ENCODE data around the gene JAKMIP3.

The JAKMIP3 gene

GRCh38 chr10:132095403-132096113 lies 29.8 kb downstream of the JAKMIP3 start:
- H3K27me3 ChIP-seq (ENCODE audit: insufficient read depth, poor library complexity, severe bottlenecking) = no peaks in the 10 kb centered on the region
- no peak for DNase-seq (ENCODE audit: low spot score)
- H3K9me3 ChIP-seq (ENCODE audit: severe bottlenecking) = no peaks in the 10 kb centered on the region
- no peak overlapping the region for H3K27ac ChIP-seq (ENCODE audit: poor library complexity, severe bottlenecking)
- no peaks in the 10 kb centered on the region for H3K4me1 ChIP-seq (ENCODE audit: insufficient read depth, poor library complexity, severe bottlenecking)
- TF ChIP-seq, protein P1, sequence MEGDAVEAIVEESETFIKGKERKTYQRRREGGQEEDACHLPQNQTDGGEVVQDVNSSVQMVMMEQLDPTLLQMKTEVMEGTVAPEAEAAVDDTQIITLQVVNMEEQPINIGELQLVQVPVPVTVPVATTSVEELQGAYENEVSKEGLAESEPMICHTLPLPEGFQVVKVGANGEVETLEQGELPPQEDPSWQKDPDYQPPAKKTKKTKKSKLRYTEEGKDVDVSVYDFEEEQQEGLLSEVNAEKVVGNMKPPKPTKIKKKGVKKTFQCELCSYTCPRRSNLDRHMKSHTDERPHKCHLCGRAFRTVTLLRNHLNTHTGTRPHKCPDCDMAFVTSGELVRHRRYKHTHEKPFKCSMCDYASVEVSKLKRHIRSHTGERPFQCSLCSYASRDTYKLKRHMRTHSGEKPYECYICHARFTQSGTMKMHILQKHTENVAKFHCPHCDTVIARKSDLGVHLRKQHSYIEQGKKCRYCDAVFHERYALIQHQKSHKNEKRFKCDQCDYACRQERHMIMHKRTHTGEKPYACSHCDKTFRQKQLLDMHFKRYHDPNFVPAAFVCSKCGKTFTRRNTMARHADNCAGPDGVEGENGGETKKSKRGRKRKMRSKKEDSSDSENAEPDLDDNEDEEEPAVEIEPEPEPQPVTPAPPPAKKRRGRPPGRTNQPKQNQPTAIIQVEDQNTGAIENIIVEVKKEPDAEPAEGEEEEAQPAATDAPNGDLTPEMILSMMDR (IDR thresholded peaks at IDR 0.05; ENCODE audit: poor library complexity, severe bottlenecking) = no peak
- no peak overlapping the region for H3K4me3 ChIP-seq (ENCODE audit: severe bottlenecking)
- ATAC-seq (ENCODE audit: low read depth) = no peak
- no peaks in the 10 kb centered on the region for H3K36me3 ChIP-seq (ENCODE audit: low read depth)

- no peak overlapping the region for H3K4me3 ChIP-seq (ENCODE audit: severe bottlenecking)
- H3K36me3 ChIP-seq (ENCODE audit: low read depth) = no peaks in the 10 kb centered on the region
- no peaks in the 10 kb centered on the region for H3K27me3 ChIP-seq (ENCODE audit: insufficient read depth, poor library complexity, severe bottlenecking)
- ATAC-seq (ENCODE audit: low read depth) = peak; percentile 98
- DNase-seq (ENCODE audit: low spot score) = no peak
- no peak overlapping the region for H3K27ac ChIP-seq (ENCODE audit: poor library complexity, severe bottlenecking)
- TF ChIP-seq, protein P1 (IDR thresholded peaks at IDR 0.05; ENCODE audit: poor library complexity, severe bottlenecking) = no peak
- H3K9me3 ChIP-seq (ENCODE audit: severe bottlenecking) = no peaks in the 10 kb centered on the region
- no peaks in the 10 kb centered on the region for H3K4me1 ChIP-seq (ENCODE audit: insufficient read depth, poor library complexity, severe bottlenecking)
These were observed 30.5 kb downstream of the JAKMIP3 start for GRCh38 chr10:132096223-132096622.

GRCh38 chr10:132096863-132097478 lies 31.2 kb downstream of the JAKMIP3 start:
- no peaks in the 10 kb centered on the region for H3K36me3 ChIP-seq (ENCODE audit: low read depth)
- DNase-seq (ENCODE audit: low spot score) = no peak
- H3K4me1 ChIP-seq (ENCODE audit: insufficient read depth, poor library complexity, severe bottlenecking) = no peaks in the 10 kb centered on the region
- TF ChIP-seq, protein P1 (IDR thresholded peaks at IDR 0.05; ENCODE audit: poor library complexity, severe bottlenecking) = no peak
- ATAC-seq (ENCODE audit: low read depth) = no peak
- H3K27me3 ChIP-seq (ENCODE audit: insufficient read depth, poor library complexity, severe bottlenecking) = no peaks in the 10 kb centered on the region
- H3K4me3 ChIP-seq (ENCODE audit: severe bottlenecking) = no peak overlapping the region
- H3K9me3 ChIP-seq (ENCODE audit: severe bottlenecking) = no peaks in the 10 kb centered on the region
- H3K27ac ChIP-seq (ENCODE audit: poor library complexity, severe bottlenecking) = no peak overlapping the region

DNA sequence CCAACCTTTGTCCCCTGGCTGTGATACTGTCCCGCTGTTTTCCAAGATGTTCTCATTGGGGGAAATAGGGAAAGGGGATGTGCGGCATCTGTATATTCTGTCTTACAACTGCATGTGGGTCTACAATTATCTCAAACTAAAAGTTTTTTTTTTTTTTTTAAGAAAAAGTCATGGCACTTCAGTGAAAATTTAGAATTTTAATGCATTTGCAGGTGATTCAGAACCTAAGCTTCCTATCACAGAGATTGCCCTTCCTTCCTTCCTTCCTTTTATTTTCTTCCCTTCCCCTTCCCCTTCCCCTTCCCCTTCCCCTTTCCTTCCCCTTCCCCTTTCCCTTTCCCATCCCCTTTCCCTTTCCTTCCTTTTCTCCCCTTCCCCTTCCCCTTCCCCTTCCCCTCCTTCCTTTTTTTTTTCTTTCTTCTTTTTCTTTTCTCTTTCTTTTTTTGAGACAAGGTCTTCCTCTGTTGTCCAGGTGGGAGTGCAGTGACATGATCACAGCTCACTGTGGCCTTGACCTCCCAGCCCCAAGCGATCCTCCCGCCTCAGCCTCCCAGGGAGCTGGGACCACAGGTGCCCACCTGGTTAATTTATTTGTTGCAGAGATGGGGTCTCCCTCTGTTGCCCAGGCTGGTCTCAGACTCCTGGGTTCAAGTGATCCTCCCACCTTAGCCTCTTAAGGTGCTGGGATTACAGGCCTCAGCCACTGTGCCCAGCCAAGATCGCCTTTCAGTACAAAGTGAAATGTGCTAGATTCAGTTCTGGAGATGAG lies 32.0 kb downstream of the JAKMIP3 start:
- ATAC-seq (ENCODE audit: low read depth) (no peak), DNase-seq (ENCODE audit: low spot score) (no peak)
- H3K9me3 ChIP-seq (ENCODE audit: severe bottlenecking) = no peaks in the 10 kb centered on the region
- no peak overlapping the region for H3K4me3 ChIP-seq (ENCODE audit: severe bottlenecking)
- H3K27ac ChIP-seq (ENCODE audit: poor library complexity, severe bottlenecking) = no peak overlapping the region
- TF ChIP-seq, protein P1 (IDR thresholded peaks at IDR 0.05; ENCODE audit: poor library complexity, severe bottlenecking) = no peak
- H3K4me1 ChIP-seq (ENCODE audit: insufficient read depth, poor library complexity, severe bottlenecking) = no peaks in the 10 kb centered on the region
- H3K27me3 ChIP-seq (ENCODE audit: insufficient read depth, poor library complexity, severe bottlenecking) = no peaks in the 10 kb centered on the region
- no peaks in the 10 kb centered on the region for H3K36me3 ChIP-seq (ENCODE audit: low read depth)

All from RWPE2 (cell line).